Adrenal gland (tissue), 12 donors: Measurements from ENCODE around the gene MBOAT1. TPM values are rescaled to one million over a fixed set of nuclear protein-coding genes. Genes with fewer than 3 reads are reported as not detected.
A peak's percentile ranks its signal among the peaks of the same experiment; 100 is the strongest.

ENCODE experiments used
- DNase-seq, 7 donors: peaks; one replicate each; pipeline ENCODE4 v3.0.0-alpha.2; 2019 to 2020
- H3K27ac ChIP-seq, 5 donors: fragments of 200-600 bp; sonication (generic) in 4 of 5; 1 replicate in 3 of 5; 2 replicates in 2 of 5; pipeline versions ENCODE4 v1.5.1 to v1.8.0; 2016 to 2020; ENCODE audit warnings: mild to moderate bottlenecking in 1 of 5
- H3K27me3 ChIP-seq: fragments of 200-600 bp; 2 replicates; pipeline ENCODE4 v1.8.0; 2021
- H3K36me3 ChIP-seq, 2 donors: fragments of 200-600 bp; replicated peaks in 1 of 2; 1 replicate in 1 of 2; 2 replicates in 1 of 2; pipeline versions ENCODE4 v1.5.1 to v1.8.0; 2018 to 2022
- H3K4me1 ChIP-seq, 2 donors: fragments of 200-600 bp; replicated peaks in 1 of 2; 1 replicate in 1 of 2; 2 replicates in 1 of 2; pipeline versions ENCODE4 v1.5.1 to v1.8.0; 2018 to 2021
- H3K4me3 ChIP-seq, 4 donors: fragments of 200-600 bp; sonication (generic) in 3 of 4; one replicate each; pipeline ENCODE4 v1.5.1; 2016 to 2018
- H3K9me3 ChIP-seq, 3 donors: fragments of 200-600 bp; sonication (generic) in 1 of 3; replicated peaks in 1 of 3; 1 replicate in 2 of 3; 2 replicates in 1 of 3; pipeline versions ENCODE4 v1.5.1 to v1.8.0; 2016 to 2021
- CTCF ChIP-seq, 6 experiments: fragments of 450-650 bp in 4 of 6; fragments of 200-600 bp in 2 of 6; sonication (generic) in 1 of 6; IDR thresholded peaks; 1 replicate in 5 of 6; 2 replicates in 1 of 6; pipeline versions ENCODE4 v1.5.1 to v1.8.0; 2016 to 2021; ENCODE audit warnings: antibody characterized with exemption in 6 of 6, mild to moderate bottlenecking in 2 of 6, moderate library complexity in 1 of 6
- POLR2A ChIP-seq, 2 donors: fragments of 450-650 bp; IDR thresholded peaks; one replicate each; pipeline ENCODE4 v1.6.1; 2017; ENCODE audit warnings: antibody characterized with exemption in 2 of 2, mild to moderate bottlenecking in 2 of 2, moderate library complexity in 1 of 2
- WGBS, 4 donors: extraction: QIAGEN DNeasy Blood & Tissue Kit in 2 of 4; methylation state at CpG; one replicate each; pipeline versions ENCODE4 v1.1.5 to v1.1.7; 2013 to 2017; 5-methylcytosine and 5-hydroxymethylcytosine counted together
- intact Hi-C, 2 donors: fragments of 100-400 bp; cut with DNase I; formaldehyde crosslinking; loops; one replicate each; pipeline versions ENCODE4 v1.14.1 to v1.15.0; 2022 to 2023
- polyA plus RNA-seq, 3 donors: library from polyadenylated mRNA; stranded (reverse); fragments of 200-250 nt in 2 of 3; fragments of 350-450 nt in 1 of 3; fragmentation: Illumina TruSeq in 1 of 3; extraction: RNeasy Lipid Tissue Mini Kit (QIAGEN cat#74804) in 1 of 3; gene quantifications; one replicate each; pipeline ENCODE4 v1.2.3, GENCODE V29; 2013 to 2014
- total RNA-seq, 9 donors: library from RNA; depleted of rRNA in 4 of 9; stranded (reverse); fragments of >200 nt in 4 of 9; fragments of 120-200 nt in 1 of 9; fragmentation: NEBNext Ultra II Directional in 1 of 9; extraction: Animal tissue kit (Norgen Biotek cat#: 25700) in 1 of 9; gene quantifications; one replicate each; pipeline versions ENCODE4 v1.1.0 to v1.2.4, GENCODE V29; 2013 to 2023
- donor health status: healthy with polysubstance abuse.
- donor health status: Bipolar disorder and iron deficiency.
- donor health status: DM: yes; HTN: yes; CAD: no.
- donor health status: DM: no; HTN: no; CAD: no.
- donor health status: DM: no; HTN: no; CAD: no.
- donor health status: DM: yes; HTN: yes; CAD: no.

Gene MBOAT1
- total and polyA plus RNA-seq, 12 donors: 1.5 to 18.9 (median 7.4) TPM

DNA sequence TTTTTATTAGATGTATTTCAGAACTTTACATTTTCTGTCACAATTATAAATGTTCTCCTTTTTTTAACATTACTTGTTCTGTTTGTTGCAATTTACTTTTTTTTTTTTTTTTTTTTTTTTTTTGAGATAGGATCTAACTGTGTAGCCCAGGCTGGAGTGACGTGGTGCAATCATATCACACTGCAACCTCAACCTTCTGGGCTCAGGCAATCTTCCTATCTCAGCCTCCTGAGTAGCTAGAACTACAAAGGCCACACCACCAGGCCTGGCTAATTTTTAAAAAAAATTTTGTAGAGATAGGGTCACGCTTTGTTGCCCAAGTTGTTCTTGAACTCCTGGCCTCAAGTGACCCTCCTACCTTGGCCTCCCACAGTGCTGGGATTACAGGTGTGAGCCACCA lies 15.1 kb upstream of the MBOAT1 start:
- Histone ChIP-seq H3K9me3 (no peaks in the 10 kb centered on the region), H3K4me3 (no peak overlapping the region), H3K27me3 (no peaks in the 10 kb centered on the region), H3K4me1 (no peaks in the 10 kb centered on the region), H3K27ac (no peak overlapping the region), H3K36me3 (no peaks in the 10 kb centered on the region)
- no peak for TF ChIP-seq CTCF (IDR thresholded peaks at IDR 0.05)
- TF ChIP-seq POLR2A (IDR thresholded peaks at IDR 0.05): no peak
- no peak for DNase-seq
- WGBS, 4 donors: 80 to 90% (median 87%) methylated on average over 2 of the region's 2 CpGs
- intact Hi-C loops: no loop called here

GRCh38 chr6:20223141-20223540 lies 10.9 kb upstream of the MBOAT1 start:
- intact Hi-C loops: no loop called here
- no peaks in the 10 kb centered on the region for H3K4me1 ChIP-seq
- no peaks in the 10 kb centered on the region for H3K36me3 ChIP-seq
- DNase-seq: no peak
- TF ChIP-seq CTCF (IDR thresholded peaks at IDR 0.05) (no peak), POLR2A (IDR thresholded peaks at IDR 0.05) (no peak)
- H3K27ac ChIP-seq: no peak overlapping the region
- no peaks in the 10 kb centered on the region for H3K27me3 ChIP-seq
- H3K4me3 ChIP-seq: no peak overlapping the region
- no peaks in the 10 kb centered on the region for H3K9me3 ChIP-seq
- 59 to 82% (median 68%) methylated on average over 1 of the region's 1 CpG for WGBS, 4 donors

DNA sequence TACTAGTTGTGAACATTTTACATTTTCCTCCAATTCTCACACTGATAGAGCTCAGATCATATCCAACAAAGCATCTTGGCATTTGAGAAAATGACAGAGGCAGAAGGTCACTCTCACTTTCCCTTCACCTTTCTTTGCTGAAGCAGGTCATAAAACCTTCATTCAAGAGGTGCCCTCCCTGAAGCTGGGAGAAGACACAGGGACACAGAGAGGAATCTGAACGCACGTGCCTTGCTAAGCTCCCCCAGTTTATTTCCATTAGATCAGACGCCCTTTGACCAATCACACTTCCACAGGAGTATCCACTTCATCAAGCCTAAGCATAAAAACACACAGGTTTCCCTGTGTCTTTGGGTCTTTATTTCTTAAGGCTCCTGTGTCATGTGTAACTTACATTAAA lies 9.2 kb upstream of the MBOAT1 start:
- Histone ChIP-seq H3K9me3 (no peaks in the 10 kb centered on the region), H3K4me1 (peaks cover 0 to 4% of the 10 kb centered on the region in 2 donors), H3K36me3 (no peaks in the 10 kb centered on the region), H3K27me3 (no peaks in the 10 kb centered on the region), H3K4me3 (no peak overlapping the region), H3K27ac (no peak overlapping the region)
- WGBS, 4 donors: 74 to 76% (median 76%) methylated on average over 3 of the region's 3 CpGs
- TF ChIP-seq POLR2A (IDR thresholded peaks at IDR 0.05) (no peak), CTCF (IDR thresholded peaks at IDR 0.05) (no peak)
- intact Hi-C loops: no loop called here
- no peak for DNase-seq

DNA sequence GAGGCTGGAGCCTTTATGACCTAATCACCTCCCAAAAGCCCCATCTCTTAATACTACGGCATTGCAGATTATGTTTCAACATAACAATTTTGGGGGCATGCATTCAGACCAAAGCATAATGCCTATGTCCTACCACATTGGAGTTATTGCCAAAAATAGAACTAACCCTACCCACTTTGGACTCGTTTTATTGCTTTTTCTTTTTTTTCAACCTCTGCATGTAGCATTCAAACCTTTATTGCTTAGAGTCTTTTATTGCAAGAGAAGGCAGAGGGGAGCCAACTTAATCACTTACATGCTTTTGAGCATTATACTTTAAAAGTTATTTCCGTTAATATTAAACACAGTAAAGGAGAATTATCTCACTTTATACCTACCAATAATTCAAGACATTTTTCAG lies 8.1 kb upstream of the MBOAT1 start:
- Histone ChIP-seq H3K27me3 (no peaks in the 10 kb centered on the region), H3K27ac (no peak overlapping the region), H3K4me1 (peaks cover 0 to 4% of the 10 kb centered on the region in 2 donors), H3K9me3 (no peaks in the 10 kb centered on the region), H3K4me3 (no peak overlapping the region), H3K36me3 (no peaks in the 10 kb centered on the region)
- intact Hi-C loops: no loop called here
- TF ChIP-seq POLR2A (IDR thresholded peaks at IDR 0.05): no peak
- 79 to 87% (median 81%) methylated on average over 3 of the region's 3 CpGs for WGBS, 4 donors
- no peak for DNase-seq

DNA sequence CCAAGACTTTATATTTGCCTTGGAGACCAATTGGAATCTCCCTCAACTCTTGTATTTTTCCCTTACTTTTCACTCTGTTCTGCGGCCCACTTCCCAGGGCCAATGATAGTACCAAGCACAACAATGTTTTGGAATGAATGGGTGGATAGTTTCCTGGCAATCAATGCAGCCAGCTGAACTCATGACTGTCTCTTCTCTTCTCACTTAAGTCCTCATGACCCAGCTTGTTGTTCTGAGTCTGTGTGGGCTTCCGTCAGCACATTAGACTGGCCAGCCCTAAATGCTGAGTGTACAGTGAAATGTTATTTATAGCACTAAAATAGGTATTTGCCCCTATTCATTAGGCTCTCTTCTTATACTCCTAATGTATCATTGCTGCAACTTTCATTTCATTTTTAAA lies 5.6 kb upstream of the MBOAT1 start:
- no peak for DNase-seq
- Histone ChIP-seq H3K4me1 (peaks cover 6 to 14% of the 10 kb centered on the region in 2 donors), H3K9me3 (no peaks in the 10 kb centered on the region), H3K36me3 (no peaks in the 10 kb centered on the region), H3K27ac (peak overlapping the region in 1 of 5 donors; percentile 12), H3K4me3 (no peak overlapping the region), H3K27me3 (no peaks in the 10 kb centered on the region)
- intact Hi-C loops: loop anchor here in 1 of 2 donors (10.0 kb wide), 1 partner anchor 93 kb away; no protein-coding TSS in a partner anchor
- WGBS, 4 donors: 83 to 89% (median 85%) methylated on average over 2 of the region's 2 CpGs
- no peak for TF ChIP-seq POLR2A (IDR thresholded peaks at IDR 0.05)
- no peak for TF ChIP-seq CTCF (IDR thresholded peaks at IDR 0.05)
